Measurements from ENCODE around the gene USP30.

Gene USP30

DNA sequence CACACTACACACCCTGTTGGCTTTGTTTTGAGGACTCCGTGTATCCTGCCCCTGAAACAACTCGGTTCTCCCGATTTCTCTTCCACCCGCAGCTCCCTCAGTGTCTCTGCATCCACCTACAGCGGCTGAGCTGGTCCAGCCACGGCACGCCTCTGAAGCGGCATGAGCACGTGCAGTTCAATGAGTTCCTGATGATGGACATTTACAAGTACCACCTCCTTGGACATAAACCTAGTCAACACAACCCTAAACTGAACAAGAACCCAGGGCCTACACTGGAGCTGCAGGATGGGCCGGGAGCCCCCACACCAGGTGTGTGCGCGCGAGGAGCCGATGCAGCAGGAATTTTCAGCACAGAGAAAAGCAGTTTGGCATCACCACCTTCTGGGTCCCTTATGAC, 30.4 kb downstream of the USP30 start:
- TF ChIP-seq, protein P1, sequence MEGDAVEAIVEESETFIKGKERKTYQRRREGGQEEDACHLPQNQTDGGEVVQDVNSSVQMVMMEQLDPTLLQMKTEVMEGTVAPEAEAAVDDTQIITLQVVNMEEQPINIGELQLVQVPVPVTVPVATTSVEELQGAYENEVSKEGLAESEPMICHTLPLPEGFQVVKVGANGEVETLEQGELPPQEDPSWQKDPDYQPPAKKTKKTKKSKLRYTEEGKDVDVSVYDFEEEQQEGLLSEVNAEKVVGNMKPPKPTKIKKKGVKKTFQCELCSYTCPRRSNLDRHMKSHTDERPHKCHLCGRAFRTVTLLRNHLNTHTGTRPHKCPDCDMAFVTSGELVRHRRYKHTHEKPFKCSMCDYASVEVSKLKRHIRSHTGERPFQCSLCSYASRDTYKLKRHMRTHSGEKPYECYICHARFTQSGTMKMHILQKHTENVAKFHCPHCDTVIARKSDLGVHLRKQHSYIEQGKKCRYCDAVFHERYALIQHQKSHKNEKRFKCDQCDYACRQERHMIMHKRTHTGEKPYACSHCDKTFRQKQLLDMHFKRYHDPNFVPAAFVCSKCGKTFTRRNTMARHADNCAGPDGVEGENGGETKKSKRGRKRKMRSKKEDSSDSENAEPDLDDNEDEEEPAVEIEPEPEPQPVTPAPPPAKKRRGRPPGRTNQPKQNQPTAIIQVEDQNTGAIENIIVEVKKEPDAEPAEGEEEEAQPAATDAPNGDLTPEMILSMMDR (IDR thresholded peaks at IDR 0.05; ENCODE audit: low read depth, low read length), result no peak
- no peaks in the 10 kb centered on the region for H3K27me3 ChIP-seq
- H3K36me3 ChIP-seq, result peaks cover 27% of the 10 kb centered on the region
- no peaks in the 10 kb centered on the region for H3K9me3 ChIP-seq
- H3K4me1 ChIP-seq, result no peaks in the 10 kb centered on the region
- no peak overlapping the region for H3K4me3 ChIP-seq (ENCODE audit: low read depth, low read length)
- no peak for DNase-seq

DNA sequence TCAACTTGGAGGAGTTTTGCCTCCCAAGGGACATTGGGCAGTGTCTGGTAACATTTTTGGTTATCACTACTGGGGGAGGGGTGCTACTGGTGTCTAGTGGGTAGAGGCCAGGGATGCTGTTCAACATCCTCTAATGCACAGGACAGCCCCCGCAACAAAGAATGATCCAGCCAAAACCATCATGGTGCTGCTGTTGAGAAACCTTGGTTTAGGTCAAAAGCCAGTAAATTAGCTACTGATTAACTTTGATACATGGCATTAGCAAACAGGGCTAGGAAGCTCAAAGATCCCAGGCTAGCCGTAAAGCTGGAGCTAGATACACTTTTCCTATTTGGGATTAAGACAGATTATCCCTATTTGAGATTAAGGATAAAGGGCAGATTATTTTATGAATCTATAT, 32.0 kb downstream of the USP30 start:
- no peak overlapping the region for H3K4me3 ChIP-seq (ENCODE audit: low read depth, low read length)
- H3K27me3 ChIP-seq, result no peaks in the 10 kb centered on the region
- TF ChIP-seq, protein P1 (IDR thresholded peaks at IDR 0.05; ENCODE audit: low read depth, low read length), result no peak
- DNase-seq, result no peak
- no peaks in the 10 kb centered on the region for H3K9me3 ChIP-seq
- H3K36me3 ChIP-seq, result peaks cover 39% of the 10 kb centered on the region
- no peaks in the 10 kb centered on the region for H3K4me1 ChIP-seq

DNA sequence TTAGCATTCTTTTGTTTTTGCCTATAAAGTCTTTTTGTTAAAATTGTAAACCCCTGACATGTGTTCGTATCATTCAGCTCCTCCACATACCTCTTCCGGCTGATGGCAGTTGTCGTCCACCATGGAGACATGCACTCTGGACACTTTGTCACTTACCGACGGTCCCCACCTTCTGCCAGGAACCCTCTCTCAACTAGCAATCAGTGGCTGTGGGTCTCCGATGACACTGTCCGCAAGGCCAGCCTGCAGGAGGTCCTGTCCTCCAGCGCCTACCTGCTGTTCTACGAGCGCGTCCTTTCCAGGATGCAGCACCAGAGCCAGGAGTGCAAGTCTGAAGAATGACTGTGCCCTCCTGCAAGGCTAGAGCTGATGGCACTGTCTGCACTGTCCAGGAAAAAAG, 33.2 kb downstream of the USP30 start:
- DNase-seq, result no peak
- Histone ChIP-seq H3K27me3 (no peaks in the 10 kb centered on the region), H3K36me3 (peaks cover 46% of the 10 kb centered on the region), H3K4me1 (no peaks in the 10 kb centered on the region), H3K4me3 (ENCODE audit: low read depth, low read length) (no peak overlapping the region), H3K9me3 (no peaks in the 10 kb centered on the region)
- TF ChIP-seq, protein P1 (IDR thresholded peaks at IDR 0.05; ENCODE audit: low read depth, low read length), result no peak

DNA sequence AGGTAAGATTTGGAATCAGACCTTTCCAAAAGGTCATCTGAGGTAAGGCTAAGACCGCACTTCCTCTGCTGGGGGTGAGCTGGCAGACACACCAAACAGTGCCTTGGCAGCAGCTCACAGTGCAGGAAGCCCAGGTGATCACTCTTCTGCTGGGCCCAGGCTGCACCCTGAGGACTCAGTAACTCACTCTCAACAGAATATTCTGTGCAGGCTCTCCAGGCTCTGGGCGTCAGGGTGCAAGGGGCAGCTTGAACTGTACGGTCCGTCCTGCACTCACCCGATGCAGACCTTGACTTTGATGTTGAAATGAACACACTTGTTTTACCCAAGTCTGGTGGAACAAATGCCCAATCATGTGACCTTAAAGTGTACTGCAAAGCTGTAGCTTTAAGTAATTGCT, 34.9 kb downstream of the USP30 start:
- no peak for DNase-seq
- H3K4me3 ChIP-seq (ENCODE audit: low read depth, low read length), result no peak overlapping the region
- H3K9me3 ChIP-seq, result no peaks in the 10 kb centered on the region
- H3K27me3 ChIP-seq, result no peaks in the 10 kb centered on the region
- TF ChIP-seq, protein P1 (IDR thresholded peaks at IDR 0.05; ENCODE audit: low read depth, low read length), result no peak
- no peaks in the 10 kb centered on the region for H3K4me1 ChIP-seq
- H3K36me3 ChIP-seq, result peaks cover 56% of the 10 kb centered on the region

DNA sequence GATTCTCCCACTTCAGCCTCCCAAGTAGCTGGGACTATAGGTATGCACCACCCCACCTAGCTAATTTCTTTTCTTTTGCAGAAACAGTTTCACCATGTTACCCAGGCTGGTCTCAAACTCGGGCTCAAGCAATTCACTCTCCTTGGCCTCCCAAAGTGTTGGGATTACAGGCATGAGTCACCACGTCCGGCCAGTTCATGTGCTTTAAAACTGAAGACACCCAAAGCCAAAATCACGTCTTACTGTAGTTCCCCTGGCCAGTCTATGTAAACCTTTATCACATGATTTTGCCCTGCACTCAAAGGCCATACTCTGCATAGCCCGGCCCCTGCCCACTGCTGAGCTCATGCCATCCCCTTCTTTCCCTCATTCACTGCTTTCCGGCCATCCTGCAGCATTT, 36.4 kb downstream of the USP30 start:
- Histone ChIP-seq H3K36me3 (peaks cover 50% of the 10 kb centered on the region), H3K4me3 (ENCODE audit: low read depth, low read length) (no peak overlapping the region), H3K9me3 (no peaks in the 10 kb centered on the region), H3K27me3 (no peaks in the 10 kb centered on the region), H3K4me1 (no peaks in the 10 kb centered on the region)
- TF ChIP-seq, protein P1 (IDR thresholded peaks at IDR 0.05; ENCODE audit: low read depth, low read length), result no peak
- no peak for DNase-seq

DNA sequence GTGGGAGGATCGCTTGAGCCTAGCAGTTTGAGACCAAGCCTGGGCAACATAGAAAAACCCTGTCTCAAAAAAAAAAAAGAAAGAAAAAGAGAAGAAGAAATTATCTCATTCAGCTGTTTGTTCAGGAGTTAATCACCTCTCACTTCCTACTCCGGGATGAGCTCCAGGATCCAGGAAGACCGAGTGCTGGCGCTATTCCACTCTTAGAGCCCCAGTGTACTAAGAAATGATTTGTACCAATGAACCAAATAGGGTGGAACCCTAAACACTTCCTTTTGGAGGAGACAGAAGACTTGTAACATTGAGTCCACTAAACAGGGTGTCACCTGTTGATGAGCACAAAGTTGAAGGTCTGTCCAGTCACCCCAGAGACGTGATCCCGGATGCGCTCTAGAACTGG, 37.3 kb downstream of the USP30 start:
- Histone ChIP-seq H3K4me1 (no peaks in the 10 kb centered on the region), H3K4me3 (ENCODE audit: low read depth, low read length) (no peak overlapping the region), H3K9me3 (no peaks in the 10 kb centered on the region), H3K36me3 (peaks cover 50% of the 10 kb centered on the region), H3K27me3 (no peaks in the 10 kb centered on the region)
- DNase-seq, result no peak
- TF ChIP-seq, protein P1 (IDR thresholded peaks at IDR 0.05; ENCODE audit: low read depth, low read length), result no peak
